ENCODE results near the gene SUPT20H.

The SUPT20H gene

DNA sequence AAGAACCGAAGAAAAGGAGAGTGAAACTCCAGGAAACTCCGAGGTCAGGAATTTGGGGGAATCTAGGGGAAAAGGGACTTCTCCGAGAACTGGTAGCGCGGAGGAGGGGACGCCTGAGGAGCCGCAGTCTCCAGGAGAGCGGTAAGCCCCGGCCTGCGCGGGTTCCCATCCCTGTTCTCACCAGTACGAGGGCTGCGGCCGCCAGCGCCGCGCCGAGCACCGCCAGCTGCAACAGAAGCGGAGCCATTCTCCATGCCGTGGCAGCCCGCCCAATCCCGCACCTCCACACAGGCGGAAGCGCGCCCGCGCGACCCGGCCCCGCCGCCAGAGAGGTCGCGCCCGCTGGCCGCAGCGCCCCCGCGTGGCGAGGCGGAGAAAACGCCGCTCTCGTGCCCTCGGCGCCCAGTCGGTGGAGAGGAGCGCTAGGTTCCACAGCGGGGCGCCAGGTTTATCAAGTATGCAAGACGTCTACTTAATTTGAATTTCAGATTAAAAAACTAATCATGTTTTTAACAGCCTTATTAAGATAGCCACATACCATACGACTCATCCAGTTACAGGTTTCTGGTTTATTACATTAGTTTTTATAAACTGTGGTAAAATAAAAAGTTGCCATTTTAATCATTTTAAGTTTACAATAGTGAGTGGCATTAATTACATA lies 60.3 kb downstream of the SUPT20H start, which contains the start of gene ALG5 (continued):
- TF ChIP-seq WT1 (tag by site-specific recombination; IDR thresholded peaks at IDR 0.05) (no peak), ZNF843 (tag by site-specific recombination; IDR thresholded peaks at IDR 0.05) (no peak), SP3 (tag by site-specific recombination; IDR thresholded peaks at IDR 0.05) (no peak), SP7 (tag by site-specific recombination; IDR thresholded peaks at IDR 0.05) (no peak), ZNF366 (tag by site-specific recombination; conservative IDR thresholded peaks at IDR 0.05) (no peak), ZNF530 (tag by site-specific recombination; IDR thresholded peaks at IDR 0.05; ENCODE audit: low read depth) (no peak), ZXDB (tag by site-specific recombination; IDR thresholded peaks at IDR 0.05) (no peak), YY2 (tag by site-specific recombination; IDR thresholded peaks at IDR 0.05) (0 out of 2 replicates have a peak, but pooled peaks have one; percentile 22), ZEB2 (tag by site-specific recombination; IDR thresholded peaks at IDR 0.05) (no peak), ZNF239 (tag by site-specific recombination; IDR thresholded peaks at IDR 0.05) (no peak), ZNF623 (tag by site-specific recombination; IDR thresholded peaks at IDR 0.05) (no peak), ZNF140 (tag by site-specific recombination; IDR thresholded peaks at IDR 0.05) (no peak), ZNF510 (tag by site-specific recombination; IDR thresholded peaks at IDR 0.05; ENCODE audit: insufficient replicate concordance) (no peak), ZNF302 (tag by site-specific recombination; IDR thresholded peaks at IDR 0.05; ENCODE audit: low read depth) (no peak), ZNF138 (tag by site-specific recombination; IDR thresholded peaks at IDR 0.05; ENCODE audit: borderline replicate concordance) (no peak), KLF1 (tag by site-specific recombination; IDR thresholded peaks at IDR 0.05) (no peak), ZNF221 (tag by site-specific recombination; IDR thresholded peaks at IDR 0.05; ENCODE audit: borderline replicate concordance) (no peak), ZIC2 (tag by site-specific recombination; IDR thresholded peaks at IDR 0.05) (0 out of 2 replicates have a peak, but pooled peaks have one; percentile 7), ZNF677 (tag by site-specific recombination; IDR thresholded peaks at IDR 0.05) (peak; percentile 14; the same call in 1 of the 2 replicates), ZNF626 (tag by site-specific recombination; IDR thresholded peaks at IDR 0.05) (no peak), GLI2 (tag by site-specific recombination; IDR thresholded peaks at IDR 0.05; ENCODE audit: borderline replicate concordance, low read depth) (no peak), SALL2 (tag by site-specific recombination; IDR thresholded peaks at IDR 0.05; ENCODE audit: borderline replicate concordance) (no peak), ZNF354C (tag by site-specific recombination; IDR thresholded peaks at IDR 0.05; ENCODE audit: borderline replicate concordance, low read depth) (no peak), KLF9 (tag by site-specific recombination; IDR thresholded peaks at IDR 0.05; ENCODE audit: low read depth) (0 out of 2 replicates have a peak, but pooled peaks have one; percentile 22), ZNF48 (tag by site-specific recombination; IDR thresholded peaks at IDR 0.05) (no peak), KLF10 (tag by site-specific recombination; IDR thresholded peaks at IDR 0.05) (0 out of 2 replicates have a peak, but pooled peaks have one; percentile 65)
- TF ChIP-seq, protein P1, sequence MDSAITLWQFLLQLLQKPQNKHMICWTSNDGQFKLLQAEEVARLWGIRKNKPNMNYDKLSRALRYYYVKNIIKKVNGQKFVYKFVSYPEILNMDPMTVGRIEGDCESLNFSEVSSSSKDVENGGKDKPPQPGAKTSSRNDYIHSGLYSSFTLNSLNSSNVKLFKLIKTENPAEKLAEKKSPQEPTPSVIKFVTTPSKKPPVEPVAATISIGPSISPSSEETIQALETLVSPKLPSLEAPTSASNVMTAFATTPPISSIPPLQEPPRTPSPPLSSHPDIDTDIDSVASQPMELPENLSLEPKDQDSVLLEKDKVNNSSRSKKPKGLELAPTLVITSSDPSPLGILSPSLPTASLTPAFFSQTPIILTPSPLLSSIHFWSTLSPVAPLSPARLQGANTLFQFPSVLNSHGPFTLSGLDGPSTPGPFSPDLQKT (IDR thresholded peaks at IDR 0.05; ENCODE audit: borderline replicate concordance, low read depth, low read length): no peak
- TF ChIP-seq, protein P2, sequence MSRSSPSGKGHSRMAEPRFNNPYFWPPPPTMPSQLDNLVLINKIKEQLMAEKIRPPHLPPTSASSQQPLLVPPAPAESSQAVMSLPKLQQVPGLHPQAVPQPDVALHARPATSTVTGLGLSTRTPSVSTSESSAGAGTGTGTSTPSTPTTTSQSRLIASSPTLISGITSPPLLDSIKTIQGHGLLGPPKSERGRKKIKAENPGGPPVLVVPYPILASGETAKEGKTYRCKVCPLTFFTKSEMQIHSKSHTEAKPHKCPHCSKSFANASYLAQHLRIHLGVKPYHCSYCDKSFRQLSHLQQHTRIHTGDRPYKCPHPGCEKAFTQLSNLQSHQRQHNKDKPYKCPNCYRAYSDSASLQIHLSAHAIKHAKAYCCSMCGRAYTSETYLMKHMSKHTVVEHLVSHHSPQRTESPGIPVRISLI (tag by site-specific recombination; IDR thresholded peaks at IDR 0.05): no peak
- TF ChIP-seq, protein P3, sequence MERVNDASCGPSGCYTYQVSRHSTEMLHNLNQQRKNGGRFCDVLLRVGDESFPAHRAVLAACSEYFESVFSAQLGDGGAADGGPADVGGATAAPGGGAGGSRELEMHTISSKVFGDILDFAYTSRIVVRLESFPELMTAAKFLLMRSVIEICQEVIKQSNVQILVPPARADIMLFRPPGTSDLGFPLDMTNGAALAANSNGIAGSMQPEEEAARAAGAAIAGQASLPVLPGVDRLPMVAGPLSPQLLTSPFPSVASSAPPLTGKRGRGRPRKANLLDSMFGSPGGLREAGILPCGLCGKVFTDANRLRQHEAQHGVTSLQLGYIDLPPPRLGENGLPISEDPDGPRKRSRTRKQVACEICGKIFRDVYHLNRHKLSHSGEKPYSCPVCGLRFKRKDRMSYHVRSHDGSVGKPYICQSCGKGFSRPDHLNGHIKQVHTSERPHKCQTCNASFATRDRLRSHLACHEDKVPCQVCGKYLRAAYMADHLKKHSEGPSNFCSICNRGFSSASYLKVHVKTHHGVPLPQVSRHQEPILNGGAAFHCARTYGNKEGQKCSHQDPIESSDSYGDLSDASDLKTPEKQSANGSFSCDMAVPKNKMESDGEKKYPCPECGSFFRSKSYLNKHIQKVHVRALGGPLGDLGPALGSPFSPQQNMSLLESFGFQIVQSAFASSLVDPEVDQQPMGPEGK (tag by site-specific recombination; IDR thresholded peaks at IDR 0.05): no peak
- TF ChIP-seq, protein P4, sequence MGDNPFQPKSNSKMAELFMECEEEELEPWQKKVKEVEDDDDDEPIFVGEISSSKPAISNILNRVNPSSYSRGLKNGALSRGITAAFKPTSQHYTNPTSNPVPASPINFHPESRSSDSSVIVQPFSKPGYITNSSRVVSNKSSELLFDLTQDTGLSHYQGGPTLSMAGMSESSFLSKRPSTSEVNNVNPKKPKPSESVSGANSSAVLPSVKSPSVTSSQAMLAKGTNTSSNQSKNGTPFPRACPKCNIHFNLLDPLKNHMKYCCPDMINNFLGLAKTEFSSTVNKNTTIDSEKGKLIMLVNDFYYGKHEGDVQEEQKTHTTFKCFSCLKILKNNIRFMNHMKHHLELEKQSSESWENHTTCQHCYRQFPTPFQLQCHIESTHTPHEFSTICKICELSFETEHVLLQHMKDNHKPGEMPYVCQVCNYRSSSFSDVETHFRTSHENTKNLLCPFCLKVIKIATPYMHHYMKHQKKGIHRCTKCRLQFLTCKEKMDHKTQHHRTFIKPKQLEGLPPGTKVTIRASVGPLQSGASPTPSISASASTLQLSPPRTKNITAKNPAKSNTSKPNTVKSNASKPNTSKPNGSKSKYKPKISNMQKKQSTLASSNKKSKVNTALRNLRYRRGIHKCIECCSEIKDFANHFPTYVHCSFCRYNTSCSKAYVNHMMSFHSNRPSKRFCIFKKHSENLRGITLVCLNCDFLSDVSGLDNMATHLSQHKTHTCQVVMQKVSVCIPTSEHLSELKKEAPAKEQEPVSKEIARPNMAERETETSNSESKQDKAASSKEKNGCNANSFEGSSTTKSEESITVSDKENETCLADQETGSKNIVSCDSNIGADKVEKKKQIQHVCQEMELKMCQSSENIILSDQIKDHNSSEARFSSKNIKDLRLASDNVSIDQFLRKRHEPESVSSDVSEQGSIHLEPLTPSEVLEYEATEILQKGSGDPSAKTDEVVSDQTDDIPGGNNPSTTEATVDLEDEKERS (tag by site-specific recombination; IDR thresholded peaks at IDR 0.05): no peak
- TF ChIP-seq, protein P5, sequence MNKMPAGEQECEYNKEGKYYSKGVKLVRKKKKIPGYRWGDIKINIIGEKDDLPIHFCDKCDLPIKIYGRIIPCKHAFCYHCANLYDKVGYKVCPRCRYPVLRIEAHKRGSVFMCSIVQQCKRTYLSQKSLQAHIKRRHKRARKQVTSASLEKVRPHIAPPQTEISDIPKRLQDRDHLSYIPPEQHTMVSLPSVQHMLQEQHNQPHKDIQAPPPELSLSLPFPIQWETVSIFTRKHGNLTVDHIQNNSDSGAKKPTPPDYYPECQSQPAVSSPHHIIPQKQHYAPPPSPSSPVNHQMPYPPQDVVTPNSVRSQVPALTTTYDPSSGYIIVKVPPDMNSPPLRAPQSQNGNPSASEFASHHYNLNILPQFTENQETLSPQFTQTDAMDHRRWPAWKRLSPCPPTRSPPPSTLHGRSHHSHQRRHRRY (tag by site-specific recombination; IDR thresholded peaks at IDR 0.05): no peak

All from HEK293 (cell line).